D721Med (cell line): ENCODE results near the gene RGS9BP.

Experiments
- DNase-seq: peaks from one replicate; pipeline ENCODE4 v3.0.0; 2011; ENCODE audit warnings: low spot score; ENCODE audit not compliant: insufficient read length
- FAIRE-seq: peaks from 2 replicates; lab custom pipeline; 2011; peaks lifted over from hg19 to GRCh38; lab: Jason Lieb, UNC
- TF ChIP-seq, protein P1 (sequence below): IDR thresholded peaks from 2 replicates; pipeline ENCODE4 v1.5.1; 2012; ENCODE audit warnings: mild to moderate bottlenecking, control low read depth; ENCODE audit not compliant: insufficient read depth; ENCODE audit errors: missing control alignments

RGS9BP gene

DNA sequence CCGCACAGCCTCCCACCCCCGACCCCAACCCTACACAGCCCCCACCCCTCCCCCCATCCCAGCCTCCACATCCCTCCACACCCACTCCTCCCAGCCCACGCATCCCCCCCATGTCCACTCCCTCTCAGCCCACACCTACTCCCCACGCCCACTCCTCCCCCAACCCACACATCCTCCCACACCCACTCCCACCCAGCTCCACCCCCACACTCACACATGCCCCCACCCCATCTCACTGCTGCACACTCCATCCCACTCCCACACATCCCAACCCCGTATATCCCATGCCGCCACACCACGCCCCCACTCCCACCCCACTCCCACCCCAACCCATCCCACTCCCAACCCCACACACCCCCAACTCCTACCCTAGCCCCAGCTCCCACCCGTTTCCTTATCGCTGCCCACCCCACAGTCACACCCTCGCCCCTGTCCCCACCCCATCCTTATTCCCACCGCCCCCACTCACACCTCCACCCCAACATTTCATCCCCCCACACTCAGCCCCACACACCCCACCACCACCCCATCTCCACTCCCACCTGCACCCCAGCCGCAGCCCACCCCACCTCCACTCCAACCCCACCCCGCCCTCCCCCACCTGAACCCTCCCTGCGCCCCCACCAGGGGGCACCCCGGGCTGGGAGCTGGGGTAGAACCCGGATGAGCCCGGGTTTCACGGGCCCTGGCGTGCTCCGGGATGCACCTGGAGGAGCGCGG, 44.7 kb downstream of the RGS9BP start:
- no peak for FAIRE-seq
- TF ChIP-seq, protein P1, sequence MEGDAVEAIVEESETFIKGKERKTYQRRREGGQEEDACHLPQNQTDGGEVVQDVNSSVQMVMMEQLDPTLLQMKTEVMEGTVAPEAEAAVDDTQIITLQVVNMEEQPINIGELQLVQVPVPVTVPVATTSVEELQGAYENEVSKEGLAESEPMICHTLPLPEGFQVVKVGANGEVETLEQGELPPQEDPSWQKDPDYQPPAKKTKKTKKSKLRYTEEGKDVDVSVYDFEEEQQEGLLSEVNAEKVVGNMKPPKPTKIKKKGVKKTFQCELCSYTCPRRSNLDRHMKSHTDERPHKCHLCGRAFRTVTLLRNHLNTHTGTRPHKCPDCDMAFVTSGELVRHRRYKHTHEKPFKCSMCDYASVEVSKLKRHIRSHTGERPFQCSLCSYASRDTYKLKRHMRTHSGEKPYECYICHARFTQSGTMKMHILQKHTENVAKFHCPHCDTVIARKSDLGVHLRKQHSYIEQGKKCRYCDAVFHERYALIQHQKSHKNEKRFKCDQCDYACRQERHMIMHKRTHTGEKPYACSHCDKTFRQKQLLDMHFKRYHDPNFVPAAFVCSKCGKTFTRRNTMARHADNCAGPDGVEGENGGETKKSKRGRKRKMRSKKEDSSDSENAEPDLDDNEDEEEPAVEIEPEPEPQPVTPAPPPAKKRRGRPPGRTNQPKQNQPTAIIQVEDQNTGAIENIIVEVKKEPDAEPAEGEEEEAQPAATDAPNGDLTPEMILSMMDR = no peak
- no peak for DNase-seq

DNA sequence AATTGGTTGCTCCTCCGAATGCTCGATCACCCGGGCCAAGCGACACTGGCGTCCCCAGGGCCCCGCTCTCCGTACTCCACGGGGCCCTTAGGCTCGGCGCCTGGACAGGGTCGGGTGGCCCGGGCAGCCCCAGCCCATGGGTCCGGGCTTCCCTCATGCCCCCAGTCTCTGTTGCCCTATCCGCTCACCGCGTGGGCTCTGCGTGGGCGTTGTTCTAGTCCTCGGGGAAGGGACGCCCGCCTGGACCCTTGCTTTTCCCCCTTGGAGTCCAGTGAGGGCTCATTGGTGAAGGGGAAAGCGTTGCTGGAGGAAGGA, 45.2 kb downstream of the RGS9BP start:
- TF ChIP-seq, protein P1 = no peak
- DNase-seq (no peak), FAIRE-seq (no peak)
